ENCODE data around the gene MYADM.
"Not testable (repeated sequence)": the region's sequence is repeated elsewhere in the genome, so short reads cannot be mapped to it uniquely, and the experiment has no call there.

The MYADM gene

DNA sequence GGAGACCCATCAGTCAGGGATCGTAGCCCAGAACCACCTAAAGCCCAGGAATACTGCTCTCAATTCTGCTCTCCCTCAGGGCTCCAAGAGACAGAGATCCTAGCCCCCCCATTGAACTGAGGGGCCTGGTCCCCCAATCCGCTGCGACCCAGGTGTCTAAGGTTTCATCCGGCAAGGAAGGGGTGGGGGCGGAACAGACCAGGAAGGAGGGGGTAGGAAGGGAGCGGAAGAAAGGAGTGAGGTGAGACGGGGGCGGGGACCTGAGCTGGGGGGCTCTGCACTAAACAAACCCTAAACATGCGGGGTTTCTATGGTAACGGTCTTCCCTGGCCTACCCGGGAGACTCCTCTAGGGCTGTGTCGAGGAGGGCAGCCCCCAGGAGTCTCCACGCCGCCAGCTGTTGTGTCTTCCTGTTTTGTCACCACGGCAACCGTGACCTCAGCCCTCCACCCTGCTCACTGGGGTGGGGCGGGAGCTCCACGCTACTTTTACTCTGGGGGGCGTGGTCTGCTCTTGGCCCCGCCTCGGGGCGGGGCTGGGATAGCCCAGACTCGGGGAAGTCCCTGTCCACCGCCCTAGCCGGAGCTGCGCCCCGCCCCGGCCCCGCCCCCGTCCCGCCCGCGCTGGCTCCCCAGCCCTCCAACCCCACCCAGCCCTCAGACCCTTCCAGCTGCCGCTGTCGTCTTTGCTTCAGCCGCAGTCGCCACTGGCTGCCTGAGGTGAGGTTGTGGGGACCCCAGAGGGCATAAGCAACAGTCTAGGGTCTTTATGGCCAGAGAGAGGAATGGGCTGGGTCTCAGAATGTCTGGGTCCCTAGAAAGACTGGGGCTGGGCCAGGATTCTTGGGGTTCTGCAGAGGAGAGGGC, at the start of gene MYADM:
MYADM (plus strand) TSS at position 659 of the 866 bp plus-strand sequence. CDS start 5,647 bp downstream, outside the sequence.
- peak; percentile 100 for DNase-seq

DNA sequence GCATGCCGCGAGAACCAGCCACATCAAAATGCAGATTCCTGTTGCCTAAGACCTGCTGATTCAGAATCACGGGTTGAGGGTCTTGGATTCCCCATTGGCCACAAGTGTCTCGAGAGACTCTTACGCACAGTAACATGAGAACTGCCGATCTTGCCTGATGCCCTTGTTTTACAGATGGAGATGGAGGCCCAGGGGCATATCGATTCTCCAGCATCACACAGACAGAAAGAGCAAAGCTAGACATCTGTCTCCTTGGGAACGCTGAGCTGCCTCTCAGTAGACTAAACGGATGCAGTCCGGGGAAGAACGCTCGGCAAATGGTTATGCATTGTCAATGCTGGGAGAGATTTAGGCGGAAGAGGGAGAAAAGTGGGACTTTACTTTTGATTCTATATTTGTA, 48.9 kb upstream of the MYADM start:
- no peak for DNase-seq

GRCh38 chr19:53819861-53820260, 47.8 kb upstream of the MYADM start:
- no peak for DNase-seq

DNA sequence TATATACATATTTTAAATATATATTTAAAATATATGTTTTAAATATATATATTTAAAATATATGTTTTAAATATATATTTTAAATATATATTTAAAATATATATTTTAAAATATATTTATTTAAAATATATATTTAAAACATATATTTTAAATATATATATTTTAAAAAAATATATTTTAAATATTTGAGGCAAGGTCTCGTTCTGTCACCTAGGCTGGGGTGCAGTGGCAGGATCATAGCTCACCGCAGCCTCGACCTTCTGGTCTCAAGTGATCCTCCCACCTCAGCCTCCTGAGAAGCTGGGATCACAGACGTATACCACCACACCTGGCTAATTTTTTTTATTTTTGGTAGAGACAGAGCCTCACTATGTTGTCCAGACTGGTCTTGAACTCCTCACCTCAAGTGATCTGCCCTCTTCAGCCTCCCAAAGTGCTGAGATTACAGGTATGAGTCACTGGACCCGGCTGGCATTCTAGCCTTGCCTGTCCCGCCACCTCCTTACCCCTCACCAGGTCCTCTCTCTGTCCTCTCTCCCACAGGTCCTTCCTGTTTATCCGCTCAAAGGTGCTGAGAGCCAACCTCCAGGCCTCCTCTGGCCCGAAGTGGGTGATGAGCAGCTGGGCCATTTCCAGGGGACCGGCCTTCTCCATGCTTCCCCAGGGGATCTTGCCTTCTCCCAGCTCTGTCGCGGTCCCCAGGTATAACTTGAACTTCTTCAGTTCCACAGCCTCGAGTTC, 44.1 kb upstream of the MYADM start:
- DNase-seq: no peak

DNA sequence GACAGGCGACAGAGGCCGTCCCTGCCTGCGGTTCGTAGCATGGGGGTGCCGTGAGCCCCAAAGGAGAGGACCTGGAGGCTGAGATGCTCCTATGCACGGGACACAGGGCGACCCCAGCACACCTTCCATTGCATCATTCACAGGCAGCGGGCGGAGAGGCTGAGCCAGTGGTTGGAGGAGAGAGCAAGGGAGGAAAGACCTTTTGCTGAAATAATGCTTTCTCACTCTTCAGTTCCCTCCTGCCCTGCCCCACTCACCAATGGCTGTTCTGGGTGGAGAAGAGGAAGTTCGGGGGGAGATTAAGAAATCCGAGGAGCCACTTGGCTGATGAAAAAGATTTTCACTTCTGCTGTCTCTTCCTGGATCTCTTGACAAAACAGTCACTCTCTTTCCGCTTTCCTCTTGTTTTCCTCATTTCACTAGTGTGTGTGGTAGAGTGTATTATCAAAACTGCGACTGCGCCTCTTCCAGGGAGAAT, 43.5 kb upstream of the MYADM start, which contains the start of gene NLRP12:
NLRP12 (minus strand) TSS at position 181 of the 478 bp plus-strand sequence; CDS start at position 41, 140 bp downstream.
- peak; percentile 73 for DNase-seq

- no peak for DNase-seq
These were observed 40.8 kb upstream of the MYADM start for GRCh38 chr19:53826876-53827275.

DNA sequence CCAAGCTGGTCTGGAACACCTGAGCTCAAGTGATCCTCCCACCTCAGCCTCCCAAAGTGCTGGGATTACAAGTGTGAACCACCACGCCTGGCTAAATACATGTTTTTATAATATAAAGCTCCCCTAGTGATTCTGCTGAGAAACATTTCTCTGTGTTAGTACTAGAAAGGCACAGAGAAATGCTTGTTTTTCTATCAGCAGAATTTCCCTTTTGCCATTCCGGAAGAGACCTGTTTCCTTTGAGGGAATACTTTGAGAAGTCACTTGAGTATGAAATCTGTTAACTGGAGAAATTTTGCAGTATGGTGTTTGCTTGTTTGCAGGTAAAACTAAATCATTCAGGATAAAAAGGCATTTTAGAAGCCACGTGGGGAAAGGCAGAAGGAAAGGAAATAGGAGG, 39.2 kb upstream of the MYADM start:
- no peak for DNase-seq

DNA sequence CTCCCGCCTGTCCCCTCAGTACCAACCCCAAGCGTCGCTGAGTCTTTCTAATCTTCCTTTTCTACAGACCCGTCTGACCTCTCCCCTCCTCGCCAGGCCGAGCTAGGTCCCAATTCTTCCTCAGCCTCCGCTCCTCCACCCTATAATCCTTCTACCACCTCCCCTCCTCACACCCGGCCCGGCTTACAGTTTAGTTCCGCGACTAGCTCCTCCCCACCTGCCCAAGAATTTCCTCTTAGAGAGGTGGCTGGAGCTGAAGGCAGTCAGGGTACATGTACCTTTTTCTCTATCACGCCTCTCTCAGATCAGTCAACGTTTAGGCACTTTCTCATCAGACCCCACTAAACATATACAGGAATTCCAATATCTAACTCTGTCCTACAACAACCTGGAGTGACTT, 34.8 kb upstream of the MYADM start:
- DNase-seq: not testable (repeated sequence)

GRCh38 chr19:53838446-53838845, 29.2 kb upstream of the MYADM start:
- not testable (repeated sequence) for DNase-seq

- not testable (repeated sequence) for DNase-seq
These were observed 27.4 kb upstream of the MYADM start for GRCh38 chr19:53840241-53840640.

GRCh38 chr19:53840914-53841313, 26.8 kb upstream of the MYADM start:
- DNase-seq: peak; percentile 40

DNA sequence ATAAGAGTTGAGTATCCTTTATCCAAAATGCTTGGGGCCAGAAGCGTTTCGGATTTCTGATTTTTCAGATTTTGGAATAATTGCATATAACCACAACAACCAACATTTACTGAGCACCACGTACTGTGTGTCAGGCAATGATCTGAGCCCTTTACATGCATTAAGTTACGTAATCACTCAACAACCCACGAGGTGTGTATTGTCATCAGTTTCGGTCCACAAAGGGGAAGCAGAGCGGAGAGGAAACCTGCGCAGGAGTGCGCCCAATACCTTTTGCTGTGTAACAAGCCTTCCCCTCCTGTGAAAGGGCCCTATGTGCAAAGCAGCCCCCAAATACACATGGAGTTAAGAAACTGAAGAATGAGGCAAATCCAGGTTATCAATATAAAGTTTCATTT, 22.8 kb upstream of the MYADM start:
- DNase-seq: peak; percentile 53

DNA sequence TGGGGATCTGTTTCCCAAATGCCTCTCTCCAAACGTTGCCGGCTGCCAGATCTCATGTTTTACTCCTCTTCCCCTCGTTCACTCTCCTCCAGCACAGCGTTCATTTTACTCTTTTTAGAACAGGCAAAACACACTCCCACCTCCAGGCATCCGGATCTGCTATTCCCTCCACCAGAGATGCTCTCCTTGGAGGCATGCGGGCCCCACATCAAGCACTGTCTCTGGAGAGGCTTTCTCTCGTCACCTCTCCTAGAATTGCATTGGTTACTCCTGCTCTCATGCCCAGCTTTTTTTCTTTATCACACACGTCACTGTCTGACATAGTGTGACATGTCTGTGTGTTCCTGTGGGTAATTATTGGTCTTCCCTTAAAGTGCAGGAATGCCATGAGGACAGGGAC, 20.1 kb upstream of the MYADM start:
- no peak for DNase-seq

GRCh38 chr19:53849237-53849676, 18.4 kb upstream of the MYADM start:
- no peak for DNase-seq

- no peak for DNase-seq
These were observed 14.0 kb upstream of the MYADM start for GRCh38 chr19:53853707-53854106.

DNA sequence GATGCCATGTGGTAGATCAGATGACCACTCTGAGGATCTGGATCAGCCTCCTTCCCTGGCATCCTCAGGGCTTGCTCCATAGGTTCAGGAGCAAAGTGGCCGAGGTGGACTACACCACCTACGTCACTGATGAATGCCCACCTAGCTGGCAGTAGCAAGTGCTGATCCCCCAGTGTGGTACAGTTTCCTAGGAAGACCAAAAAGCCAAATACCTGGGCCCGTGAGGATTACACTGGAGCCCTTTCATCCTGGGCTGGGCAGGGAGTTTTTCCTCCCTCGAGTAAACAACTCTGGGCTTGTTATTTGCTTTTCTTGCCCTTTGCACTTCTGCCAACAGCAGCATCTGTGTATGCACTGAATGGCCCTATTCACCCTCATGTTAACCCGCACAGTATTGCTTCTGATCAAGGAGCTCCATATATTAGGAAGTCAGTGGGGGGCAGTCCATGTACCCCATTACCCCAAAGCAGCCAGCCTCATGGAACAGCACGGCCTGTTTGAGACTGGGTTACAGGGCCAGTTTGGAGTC, 3.3 kb upstream of the MYADM start:
- no peak for DNase-seq

GRCh38 chr19:53865523-53865917, 2.2 kb upstream of the MYADM start:
- DNase-seq: no peak

DNA sequence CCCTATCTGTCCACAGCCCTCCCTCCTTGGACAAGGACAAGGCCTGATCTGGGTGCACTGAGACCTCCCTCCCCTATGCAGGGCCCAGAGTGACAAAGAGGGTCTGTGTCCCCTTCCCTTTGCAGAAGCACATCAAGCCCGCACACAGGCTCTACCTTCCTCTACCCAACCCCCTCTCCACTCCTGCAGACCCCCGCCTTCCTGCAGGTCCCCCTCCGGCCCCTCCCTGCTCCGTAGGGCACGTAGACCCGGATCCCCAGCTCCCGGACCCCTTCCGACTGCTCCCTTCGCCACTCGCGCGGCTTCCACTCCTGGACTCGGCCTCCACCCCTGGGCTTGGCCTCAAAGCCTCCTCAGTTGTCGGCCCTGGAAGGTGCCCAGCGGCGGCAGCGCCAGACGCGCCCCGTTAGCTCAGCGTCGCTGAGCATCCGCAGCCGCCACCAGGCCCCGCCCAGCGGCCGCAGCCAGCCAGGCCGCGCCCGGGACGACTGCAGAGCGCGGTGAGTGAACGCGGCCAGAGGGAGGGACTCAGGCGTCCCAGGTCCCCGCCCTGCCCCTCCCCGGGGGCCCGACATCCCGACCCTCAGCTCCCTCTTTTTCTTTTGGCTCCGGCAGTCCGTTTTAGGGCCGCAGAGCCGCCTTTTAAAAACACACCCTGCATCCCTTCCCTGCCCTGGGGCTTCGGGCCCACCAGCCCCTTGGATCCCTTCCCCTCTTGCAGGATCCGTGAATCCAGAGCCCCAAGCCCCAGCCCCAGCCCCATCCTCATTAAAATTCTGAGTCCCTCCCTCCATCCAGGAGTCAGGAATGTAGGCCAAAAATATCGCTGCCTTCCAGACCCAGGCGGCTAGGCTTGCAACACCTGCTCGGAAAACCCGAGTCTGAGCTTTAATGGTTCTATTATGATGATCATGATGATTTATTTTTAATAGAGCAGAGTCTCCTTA, 1.5 kb upstream of the MYADM start:
- peak; percentile 88 for DNase-seq

- DNase-seq: no peak
These were observed 838 bp upstream of the MYADM start for GRCh38 chr19:53866865-53867224.

DNA sequence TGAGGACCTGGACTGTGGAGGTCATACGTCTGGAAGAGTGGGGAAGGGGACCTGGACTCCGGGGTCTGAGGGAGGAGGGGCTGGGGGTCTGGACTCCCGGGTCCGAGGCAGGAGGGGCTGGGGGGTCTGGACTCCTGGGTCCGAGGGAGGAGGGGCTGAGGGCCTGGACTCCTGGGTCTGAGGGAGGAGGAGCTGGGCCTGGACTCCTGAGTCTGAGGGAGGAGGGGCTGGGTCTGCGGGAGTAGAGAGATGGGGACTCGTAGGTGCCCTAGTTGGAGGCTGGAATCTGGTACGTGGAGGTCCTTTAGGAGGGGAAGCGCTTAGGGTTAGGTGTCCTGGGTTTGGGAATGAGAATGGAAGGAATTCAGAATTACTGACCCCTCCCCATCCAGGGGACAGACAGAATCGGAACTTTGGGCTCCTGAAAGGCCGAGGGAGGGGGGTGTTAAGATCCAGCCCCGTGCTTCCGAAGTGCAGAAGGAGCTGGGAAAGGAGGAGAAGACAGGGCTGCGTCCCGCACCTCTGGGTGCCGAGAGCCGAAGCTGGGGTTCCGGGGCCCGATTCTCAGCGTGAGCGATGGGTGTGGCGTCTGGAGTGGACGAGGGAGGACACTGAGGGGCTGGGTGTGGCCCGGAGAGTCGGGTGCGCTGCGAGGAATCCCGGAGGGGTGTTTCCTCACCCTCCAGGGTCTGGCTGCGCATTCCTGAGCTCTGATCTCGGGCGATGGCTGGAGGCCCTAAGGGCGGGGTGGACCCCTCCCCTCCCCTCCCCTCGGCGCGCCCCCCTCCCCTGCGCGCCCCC, 608 bp downstream of the MYADM start:
- peak; percentile 67 for DNase-seq

Measured in CD4-positive, alpha-beta T cell treated with Interleukin-15 for 1 hour (primary cell).